ENCODE measurements around the gene UBASH3A.

The UBASH3A gene

DNA sequence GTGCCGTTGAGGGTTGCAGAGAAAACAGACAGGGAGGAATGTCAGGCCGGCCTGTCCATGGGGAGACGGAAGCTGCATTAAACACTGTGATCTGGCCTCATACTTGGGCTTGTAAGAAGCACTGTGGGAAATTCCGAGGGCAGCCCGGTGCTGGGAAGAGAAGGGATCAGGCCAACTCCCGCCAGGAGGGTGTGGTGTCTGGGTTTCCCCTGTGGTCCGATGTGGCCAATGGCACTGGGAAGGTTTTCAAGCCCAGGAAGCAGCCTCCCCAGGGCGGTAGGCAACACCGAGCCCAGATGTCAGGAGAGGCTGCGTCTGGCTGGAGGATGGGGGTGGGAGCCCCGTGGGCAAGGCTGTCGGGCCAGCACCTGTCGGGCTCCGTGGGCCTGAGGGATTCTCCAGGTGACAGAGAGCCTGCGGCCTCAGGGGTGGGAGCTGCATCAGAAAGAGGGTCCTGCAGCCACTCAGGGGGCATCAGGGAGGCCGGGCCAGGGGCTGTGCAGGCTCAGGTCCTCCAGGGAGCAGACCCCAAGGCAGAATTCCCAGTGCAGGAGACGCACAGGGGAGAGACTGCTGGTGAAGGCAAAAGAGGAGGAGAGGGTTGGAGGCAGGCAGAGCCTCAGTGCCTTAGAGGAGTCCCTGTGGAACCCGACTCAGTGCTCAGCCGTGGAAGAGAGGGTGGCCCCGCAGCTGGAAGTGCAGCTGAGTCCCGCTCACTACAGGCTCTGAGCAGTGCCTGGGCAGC lies 8.4 kb downstream of the UBASH3A start:
- DNase-seq = no peak

DNA sequence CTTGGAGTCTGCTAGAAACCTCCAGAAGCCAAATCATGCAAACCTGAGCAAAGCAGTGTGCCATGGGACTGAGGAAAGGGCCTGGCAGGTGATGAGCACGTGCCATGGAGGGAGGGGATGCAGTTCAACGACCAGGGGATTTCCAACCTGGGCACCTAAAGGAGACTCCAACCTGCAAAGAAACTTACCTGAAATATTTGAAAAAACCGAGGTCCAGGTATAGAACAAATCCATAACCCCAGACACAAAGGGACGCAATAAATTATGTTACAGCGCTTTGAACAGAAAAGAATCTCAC lies 8.9 kb downstream of the UBASH3A start:
- no peak for DNase-seq

DNA sequence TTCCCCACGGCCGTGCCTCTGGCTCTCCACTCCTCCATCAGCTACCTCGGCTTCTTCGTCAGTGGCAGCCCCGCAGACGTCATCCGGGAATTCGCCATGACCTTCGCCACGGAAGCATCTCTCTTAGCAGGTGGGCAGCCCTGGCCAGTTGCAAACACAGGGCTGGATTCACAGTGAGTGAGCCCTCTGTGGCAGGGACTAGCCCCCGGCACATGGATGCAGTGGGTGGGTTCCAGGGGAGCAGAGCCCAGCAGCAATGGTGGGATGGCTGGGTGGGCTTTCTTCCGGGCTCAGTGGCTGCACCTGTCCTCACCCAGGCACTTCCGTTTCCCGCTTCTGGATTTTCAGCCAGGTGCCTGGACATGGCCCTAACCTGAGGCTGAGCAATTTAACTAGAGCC lies 9.4 kb downstream of the UBASH3A start:
- no peak for DNase-seq

DNA sequence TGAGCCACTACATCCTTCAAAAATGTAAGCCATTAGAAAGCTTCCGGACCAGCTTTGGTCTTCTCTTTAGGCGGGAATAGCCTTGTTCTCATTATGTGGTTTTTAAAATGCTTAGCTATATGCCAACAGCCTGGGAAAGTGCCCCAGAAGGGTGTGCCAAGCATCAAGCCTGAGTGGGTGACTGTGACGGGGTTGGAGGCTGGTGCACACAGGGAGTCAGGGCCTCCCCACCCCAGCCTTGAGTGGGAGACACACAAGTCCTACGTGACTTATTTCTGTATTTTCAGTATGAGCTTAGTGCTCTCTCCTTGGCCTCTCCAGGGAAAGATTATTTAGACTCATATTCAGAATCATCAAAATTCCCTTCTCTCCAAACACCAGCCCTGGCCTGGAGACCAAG lies 9.8 kb downstream of the UBASH3A start:
- no peak for DNase-seq

DNA sequence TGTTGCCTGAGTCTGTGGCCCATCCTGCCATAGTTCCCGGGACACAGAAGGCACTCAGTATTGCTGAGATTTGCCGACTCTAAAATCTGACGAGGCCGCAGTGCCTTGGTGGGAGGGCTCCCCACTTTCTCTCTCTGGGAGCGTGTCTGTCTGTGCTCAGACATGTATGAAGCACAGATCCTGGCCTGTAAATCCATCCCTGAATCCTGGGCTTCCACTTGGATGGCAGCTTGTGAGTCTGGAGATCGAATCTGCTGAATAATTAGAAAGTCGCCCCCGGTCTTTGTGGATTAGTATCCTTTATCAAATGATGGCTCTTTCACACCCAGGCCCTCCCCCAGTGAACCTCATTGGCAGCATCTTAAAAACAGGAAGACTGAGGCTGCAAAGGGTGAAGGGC lies 10.4 kb downstream of the UBASH3A start:
- DNase-seq = no peak

DNA sequence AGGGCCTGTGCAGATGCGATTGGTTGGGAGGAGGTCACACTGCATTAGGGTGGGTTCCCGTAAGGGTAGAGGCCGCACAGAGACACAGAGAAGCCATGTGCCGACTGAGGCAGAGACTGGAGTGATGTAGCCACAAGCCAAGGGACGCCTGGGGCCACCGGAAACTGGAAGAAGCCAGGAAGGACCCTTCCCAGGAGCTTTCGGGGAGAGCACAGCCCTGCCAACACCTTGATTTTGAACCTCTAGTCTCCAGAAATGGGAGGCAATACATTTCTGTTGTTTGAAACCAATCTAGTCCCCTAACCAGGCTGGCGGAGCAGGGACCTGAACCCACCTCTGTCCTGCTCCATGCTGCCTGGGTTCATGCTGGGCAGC lies 10.8 kb downstream of the UBASH3A start:
- no peak for DNase-seq

DNA sequence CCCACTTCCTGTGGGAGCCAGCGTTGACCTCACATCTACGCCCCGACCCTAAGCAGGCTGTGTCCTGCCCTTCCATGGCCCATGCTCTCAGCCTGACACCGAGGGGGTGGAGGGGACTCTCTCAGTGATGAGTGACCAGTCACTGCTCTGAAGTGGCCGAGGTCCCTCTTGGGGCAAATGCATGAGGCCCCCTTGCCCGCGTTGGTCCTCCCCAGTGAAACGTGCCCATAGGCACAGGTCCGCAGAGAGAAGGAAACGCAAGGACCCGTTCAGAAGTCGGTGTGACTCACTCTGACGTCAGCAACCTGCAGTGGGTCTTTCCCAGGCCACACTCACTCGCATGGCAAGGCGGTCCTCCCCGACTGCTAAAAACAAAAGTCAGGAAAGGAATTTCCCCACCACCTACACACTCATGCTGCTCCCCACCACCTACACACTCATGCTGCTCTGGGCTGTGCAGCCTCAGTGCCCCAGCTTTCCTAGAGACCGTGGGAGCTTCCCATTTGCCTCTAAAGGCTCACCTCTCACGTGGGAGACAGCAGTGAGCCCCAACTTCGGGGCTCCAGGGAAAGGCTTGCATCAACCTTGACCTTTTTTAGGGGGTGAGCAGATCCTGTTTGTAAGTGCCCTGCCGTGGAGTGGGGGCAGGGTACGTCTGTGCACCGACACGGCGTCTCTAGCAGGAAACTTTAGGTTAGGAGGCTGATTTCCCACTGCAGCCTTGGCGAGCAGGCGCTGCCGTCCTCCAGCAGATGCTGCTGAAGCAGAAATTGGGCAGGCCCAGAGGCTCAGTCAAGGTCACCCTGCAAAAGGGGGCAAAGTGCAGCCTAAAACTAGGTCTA lies 11.4 kb downstream of the UBASH3A start:
- no peak for DNase-seq

DNA sequence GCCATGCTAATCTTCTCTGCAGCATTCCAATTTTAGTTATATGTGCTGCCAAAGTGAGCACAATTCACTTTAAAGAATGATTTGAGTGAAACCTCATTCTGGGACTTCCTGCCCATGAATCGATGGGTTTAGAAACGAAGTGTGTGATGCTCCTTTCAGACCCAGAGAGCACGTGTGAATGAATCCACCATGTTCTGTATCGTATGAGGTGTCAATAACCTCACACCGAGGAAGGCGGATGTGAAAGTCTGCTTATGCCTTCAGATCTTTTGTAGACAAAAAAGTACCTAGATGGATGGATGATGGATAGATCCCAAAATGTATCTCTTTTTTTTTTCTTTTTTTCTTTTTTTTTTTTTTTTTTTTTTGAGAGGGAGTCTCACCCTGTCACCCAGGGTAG lies 13.8 kb downstream of the UBASH3A start:
- no peak for DNase-seq

DNA sequence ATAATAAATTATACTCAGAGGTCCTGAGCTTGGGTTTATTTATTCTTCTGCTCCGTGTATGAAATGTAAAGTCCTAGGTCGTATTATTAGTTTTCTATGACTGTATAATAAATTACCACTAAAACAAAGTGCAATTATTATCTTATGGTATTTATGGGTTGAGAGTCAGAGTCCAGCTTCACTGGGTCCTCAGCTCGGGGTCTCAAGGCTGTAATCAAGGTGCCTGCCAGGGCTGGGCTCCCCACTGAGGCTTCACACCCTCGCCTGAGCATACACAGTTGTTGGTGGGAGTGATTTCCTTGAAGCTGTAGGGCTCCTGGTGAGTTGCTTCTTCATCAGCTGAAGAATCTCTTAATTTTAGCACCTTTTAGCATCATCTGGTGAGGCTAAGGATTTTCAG lies 15.2 kb downstream of the UBASH3A start:
- DNase-seq = no peak

DNA sequence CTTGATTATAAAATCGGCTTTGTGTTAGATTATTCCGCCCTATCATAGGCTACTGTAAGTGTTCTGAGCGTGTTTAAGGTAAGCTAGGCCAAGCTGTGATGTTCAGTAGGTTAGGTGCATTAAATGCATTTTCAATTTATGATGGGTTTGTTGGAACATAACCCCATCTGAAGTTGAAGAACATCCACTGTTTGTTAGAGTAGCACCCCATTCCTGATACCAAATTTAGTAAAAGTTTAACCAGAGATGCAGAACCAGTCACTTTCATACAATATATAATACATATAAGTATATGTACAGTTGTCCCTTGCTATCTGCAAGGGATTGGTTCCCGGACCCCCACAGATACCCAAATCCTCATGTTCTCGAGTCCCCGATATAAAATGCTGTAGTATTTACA lies 16.1 kb downstream of the UBASH3A start:
- no peak for DNase-seq

DNA sequence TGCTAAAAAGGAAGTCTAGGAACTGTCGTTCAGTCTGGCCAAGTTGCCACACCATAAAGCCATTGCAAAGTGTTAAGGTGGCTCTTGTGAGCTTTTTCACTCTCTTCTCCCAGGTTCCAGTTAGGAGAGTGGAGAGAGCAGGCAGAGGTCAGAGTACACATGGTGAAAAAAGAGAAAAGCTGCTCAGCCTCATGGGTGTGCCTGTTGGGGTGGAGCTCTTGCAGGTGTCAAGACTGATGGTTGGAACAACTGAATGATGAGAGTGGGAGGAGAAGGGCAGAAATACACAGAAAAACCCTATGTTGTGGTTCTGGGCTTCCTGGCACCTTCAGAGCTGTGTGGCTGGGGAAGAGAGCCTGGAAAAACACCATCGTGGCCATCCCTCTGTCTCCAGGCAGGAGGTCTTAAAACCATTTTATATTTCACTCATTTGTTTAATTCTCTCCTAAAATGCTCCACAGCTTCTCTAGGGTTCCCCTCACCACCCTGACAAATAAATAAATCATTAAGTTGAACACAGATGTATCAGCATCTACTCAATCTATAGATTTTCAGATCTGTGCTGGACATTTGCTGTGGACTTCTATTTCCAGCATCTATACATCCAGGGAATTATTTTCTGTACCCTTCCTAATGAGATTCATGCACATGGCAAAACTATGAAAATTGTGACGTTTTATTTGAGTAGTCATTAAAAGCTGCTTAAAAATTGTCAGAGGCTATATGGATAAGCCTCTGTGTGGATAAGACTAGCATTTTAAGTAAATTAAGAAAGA lies 17.5 kb downstream of the UBASH3A start:
- no peak for DNase-seq

DNA sequence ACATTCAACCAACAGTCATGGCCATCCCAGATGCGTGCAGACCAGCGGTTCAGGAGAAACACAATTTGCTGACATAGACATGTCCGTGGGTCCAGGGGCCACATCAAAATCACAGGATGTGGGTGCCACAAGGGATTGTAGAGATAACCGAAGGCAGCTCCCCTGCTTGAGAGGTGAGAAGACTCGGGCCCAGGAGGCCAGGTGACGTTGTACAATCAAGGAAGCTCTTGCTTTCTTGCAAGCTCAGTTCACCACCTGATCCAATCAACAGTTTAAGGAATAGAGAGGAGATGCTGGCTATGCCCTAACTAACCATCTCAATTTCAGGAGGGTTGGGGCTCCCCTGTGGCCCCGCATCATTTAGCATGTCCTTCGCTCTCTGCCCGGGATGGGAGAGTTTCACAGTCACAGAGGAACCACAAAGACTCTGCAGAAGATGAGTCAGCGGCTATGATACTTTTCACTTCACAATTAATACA lies 19.5 kb downstream of the UBASH3A start:
- DNase-seq = no peak

DNA sequence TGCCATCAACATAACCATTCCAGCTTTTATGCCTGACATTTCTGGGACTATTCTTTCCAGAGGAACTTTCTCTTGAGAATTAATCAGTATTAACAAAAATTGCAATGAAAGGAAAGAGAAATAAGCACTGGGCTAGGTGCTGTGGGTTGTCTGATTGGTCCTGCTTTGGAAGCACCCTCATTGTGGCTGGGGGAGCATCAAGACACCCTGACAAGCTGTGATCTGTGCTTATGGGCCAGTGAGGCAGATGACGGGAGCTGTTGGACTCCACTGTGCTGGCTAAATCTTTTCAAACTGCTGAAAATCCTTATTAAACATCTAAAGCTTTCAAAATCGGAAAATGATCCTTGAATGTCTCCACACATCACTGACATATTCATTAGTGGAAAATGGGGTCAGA lies 20.0 kb downstream of the UBASH3A start:
- no peak for DNase-seq

DNA sequence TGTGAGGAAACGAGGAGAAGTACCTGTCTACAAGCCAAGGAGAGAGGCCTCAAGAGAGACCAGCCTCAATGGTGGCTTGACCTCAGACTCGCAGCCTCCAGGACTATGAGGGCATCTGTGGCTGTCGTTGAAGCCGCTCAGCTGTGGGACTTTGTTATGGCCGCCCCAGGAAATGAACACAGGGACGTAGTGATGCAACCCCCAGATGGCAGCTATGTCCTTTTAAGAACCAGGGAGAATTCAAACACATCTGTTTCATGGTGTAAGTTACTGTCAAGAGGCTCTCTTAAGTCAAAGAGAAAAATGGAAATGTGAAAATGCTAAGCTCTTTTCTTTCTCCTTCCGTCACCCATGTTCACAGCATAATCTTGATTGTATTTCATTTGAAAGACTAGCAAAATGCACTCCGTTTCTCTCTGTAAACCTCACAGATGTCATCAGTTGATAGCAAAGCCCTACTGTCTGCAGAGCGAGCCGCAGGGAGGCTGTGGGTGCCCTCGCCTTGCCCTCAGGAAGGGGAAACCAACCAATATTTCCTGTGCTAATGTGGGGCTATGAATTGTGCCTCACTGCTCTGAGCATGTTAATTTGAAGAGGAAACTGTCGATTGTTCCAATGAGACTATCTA lies 21.3 kb downstream of the UBASH3A start:
- no peak for DNase-seq

DNA sequence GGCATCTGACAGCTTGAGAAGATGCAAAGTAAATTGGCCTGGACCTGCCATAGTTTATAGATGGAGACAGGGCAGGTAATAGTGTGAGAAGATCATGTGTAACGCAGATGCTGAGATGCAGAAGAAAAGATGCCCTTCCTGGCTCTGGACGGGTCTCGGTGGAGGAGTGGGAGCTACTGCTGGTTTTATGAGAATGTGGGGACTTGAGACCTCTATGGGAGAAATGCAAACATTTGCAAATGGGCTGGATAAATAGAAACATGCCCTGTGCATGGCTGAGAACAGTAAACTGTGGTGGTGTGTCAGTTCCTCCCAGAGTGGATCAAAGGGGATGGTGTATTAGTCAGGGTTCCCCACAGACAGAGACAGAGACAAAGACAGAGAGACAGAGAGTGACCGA lies 21.9 kb downstream of the UBASH3A start:
- no peak for DNase-seq

DNA sequence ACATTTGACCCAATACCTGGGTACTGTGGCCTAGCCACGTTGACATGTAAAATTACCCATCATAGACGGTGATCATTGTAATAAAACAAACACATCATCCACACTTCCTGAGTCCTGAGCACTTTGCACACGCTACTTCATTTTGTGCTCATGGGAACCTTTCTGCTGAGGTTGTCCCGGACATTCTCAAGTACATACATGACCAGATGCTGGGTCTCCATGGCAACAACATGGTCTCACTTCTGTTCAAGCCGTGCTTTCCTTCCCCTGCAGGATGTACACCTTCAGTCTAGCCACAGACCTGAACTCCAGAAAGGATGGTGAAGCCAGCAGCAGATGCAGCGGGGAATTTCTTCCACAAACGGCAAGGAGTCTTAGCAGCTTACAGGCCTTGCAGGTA lies 22.7 kb downstream of the UBASH3A start:
- no peak for DNase-seq

DNA sequence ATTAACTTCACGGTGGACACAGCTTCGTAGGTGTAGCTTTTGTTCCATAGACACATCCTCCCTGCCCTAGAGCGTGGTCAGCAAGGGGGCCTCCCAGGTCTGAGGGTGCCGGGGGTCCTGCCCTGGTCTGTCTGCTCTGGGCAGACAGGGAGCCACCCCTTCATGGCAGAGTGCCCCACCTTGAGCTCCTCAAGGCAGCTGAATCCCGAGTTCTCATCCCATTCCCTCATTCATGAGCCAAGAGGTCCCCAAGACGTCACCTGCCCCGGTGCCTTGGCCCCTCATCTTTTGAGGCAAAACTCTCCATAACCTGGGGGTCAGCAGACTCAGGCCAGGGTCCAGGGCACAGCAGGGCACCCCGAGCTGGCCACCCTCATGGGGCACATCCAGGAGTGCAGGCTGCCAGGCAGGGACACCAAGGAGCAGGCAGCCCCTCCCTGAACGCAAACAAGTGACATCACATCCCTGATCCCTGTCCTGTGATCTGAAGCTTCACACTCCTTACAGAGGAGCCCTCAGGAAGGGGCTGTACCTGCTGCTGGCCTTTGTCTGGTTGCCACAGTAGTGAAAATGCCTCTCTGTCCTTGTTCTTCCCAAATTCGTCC lies 23.3 kb downstream of the UBASH3A start:
- no peak for DNase-seq

DNA sequence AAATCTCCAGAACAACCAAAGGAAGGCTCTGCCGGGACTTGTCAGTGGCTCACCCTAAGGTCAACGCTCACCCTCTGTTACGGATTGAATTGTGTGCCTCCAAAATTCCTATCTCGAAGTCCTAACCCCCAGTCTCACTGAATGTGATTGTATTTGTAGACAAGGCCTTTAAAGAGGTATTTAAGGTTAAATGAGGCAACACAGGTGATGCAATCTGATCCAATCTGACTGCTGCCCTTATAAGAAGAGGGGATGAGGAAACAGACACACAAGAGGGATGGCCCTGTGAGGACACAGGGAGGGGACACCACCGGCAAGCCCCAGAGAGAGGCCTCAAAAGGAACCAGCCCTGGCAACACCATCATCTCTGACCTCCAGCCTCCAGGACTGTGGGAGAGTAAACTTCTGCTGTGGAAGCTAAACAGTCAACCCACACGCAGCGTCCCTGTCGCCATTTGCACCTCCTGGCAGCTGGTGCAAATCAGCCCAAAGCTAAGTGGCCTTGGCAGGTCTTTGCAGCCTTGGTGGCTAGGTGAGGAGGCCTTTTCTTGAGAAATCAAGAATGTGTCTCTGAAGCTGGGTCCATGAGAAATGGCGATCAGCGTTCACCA lies 24.2 kb downstream of the UBASH3A start:
- DNase-seq = no peak

DNA sequence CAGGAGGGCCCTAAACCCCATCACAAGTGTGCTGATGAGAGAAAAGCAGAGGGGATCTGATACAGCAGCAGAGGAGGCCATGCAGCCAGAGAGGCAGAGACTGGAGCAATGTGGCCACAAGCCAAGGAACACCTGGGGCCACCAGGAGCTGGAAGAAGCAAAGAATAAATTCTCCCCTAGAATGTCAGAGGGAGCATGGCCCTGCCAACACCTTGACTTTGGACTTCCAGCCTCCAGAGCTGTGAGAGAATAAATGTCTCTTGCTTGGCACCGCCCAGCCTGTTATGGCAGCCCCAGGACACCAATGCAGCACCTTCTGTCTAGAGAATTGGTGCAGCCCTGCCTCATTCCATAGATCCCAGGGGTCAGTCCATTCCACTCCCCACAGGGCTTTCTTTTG lies 25.3 kb downstream of the UBASH3A start:
- DNase-seq = no peak

DNA sequence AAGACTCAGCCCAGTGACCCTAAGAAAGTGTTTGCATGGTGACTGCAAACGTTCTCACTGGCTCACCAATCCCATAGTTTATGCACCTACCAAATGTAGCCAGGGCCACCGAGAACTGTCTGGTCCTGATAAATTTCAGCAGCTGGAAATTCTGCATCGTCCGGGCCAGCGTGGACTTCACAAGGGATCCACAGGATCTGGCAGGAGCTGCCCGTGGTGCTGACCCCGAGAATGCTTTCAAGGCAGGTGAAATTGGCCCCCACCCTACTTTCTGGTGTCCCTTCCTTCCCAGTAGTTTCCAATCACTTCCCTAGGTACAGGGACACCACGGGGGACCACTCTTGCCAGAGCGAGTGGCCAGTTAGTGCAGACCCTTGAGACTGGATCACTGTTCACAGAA lies 26.2 kb downstream of the UBASH3A start:
- no peak for DNase-seq

DNA sequence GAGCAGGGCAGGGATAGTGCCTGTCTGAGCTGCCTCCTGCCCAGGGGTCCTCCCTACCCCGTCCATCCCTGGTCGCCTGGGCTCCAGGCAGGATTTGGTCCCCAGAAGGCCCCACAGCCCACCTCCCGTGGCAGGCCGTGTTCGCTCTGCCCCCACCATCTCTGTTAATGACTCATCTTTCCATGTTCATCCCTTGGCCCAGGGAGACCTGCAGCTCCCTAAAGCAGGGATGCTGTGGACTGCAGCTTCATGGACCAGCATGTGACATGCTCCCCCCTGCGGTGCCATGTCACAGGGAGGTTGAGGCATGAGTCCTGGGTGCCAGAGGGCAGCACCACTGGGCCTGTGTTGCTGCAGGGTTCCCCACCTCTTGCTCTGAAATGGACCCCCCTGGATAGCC lies 26.8 kb downstream of the UBASH3A start:
- DNase-seq = no peak

DNA sequence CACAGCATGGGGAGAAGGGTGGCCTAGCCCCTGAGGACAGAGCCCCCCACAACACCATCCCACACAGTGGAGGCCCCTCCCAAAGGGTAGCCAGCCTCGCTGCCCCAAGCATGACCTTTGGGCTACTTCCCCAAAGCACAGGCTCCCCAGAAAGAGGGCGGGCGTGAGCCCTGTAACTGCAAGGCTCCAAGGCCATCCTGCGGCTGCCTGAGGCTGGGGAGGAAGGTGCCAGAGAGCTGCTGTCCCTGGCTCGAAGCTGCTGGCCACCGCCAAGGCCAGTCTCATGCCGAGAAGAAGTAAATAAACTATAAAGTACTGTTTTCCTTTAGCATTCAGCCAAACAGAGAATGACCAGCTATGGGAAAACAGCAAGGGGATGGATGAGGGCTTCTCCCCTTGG lies 27.5 kb downstream of the UBASH3A start:
- no peak for DNase-seq

DNA sequence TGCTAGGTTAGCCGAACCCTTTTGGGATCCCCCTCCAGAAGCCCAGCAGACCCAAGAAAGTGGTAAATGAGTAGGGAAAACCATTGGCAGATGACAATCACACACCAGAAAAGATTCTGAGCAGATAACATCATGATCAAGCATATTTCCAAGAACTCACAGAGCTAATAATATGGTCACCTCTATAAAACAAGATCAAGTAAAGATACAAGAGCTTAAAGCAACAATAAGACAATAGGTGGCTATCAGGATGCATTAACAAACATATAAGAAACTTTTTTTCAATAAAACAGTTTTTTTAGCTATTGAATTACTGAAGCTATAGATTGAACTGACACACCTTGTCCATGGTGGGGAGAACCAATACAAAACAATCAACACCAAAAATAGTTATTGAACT lies 29.0 kb downstream of the UBASH3A start:
- no peak for DNase-seq

All from RPMI8226 (cell line).